IMR-90 (cell line): ENCODE data around the gene MYH6. TPM values are rescaled to one million over a fixed set of nuclear protein-coding genes. Genes with fewer than 3 reads are reported as not detected.

ENCODE experiments used
- ATAC-seq: fragments of 200-7000 bp; cut with Tn5 transposase; 2 replicates; pipeline ENCODE4 v1.9.1; 2020; ENCODE audit warnings: low read depth, mild to moderate bottlenecking, moderate library complexity
- BruUV-seq: library from RNA; stranded (reverse); fragments of 400-500 nt; replicated peaks from 2 replicates; lab custom pipeline; 2021; lab: Mats Ljungman, UMichigan
- CTCF ChIA-PET: fragments of 300-600 bp; formaldehyde crosslinking; extraction: SDS; loops from one replicate; lab custom pipeline; 2021; ENCODE audit warnings: antibody characterized with exemption; lab: Yijun Ruan, JAX
- POLR2A ChIA-PET: fragments of 300-600 bp; sonication (Branson Sonifier 250); formaldehyde crosslinking; loops from one replicate; lab custom pipeline; 2022; ENCODE audit warnings: antibody characterized with exemption; ENCODE audit not compliant: unreplicated experiment; lab: Charles Lee
- DNase-seq: peaks from one replicate; pipeline ENCODE4 v3.0.0; 2013
- H2AFZ ChIP-seq: replicated peaks from 2 replicates; pipeline ENCODE3; 2013; ENCODE audit warnings: low read length, mild to moderate bottlenecking; ENCODE audit not compliant: poor library complexity
- H2AK5ac ChIP-seq: 2 replicates; pipeline ENCODE4 v1.6.1; 2013; ENCODE audit warnings: low read depth, low read length, inconsistent platforms
- H2AK9ac ChIP-seq: replicated peaks from 2 replicates; pipeline ENCODE3; 2013; ENCODE audit warnings: mild to moderate bottlenecking, low read depth, low read length, moderate library complexity; ENCODE audit not compliant: poor library complexity
- H2BK120ac ChIP-seq: 2 replicates; pipeline ENCODE4 v1.6.1; 2013; ENCODE audit warnings: low read depth, low read length, inconsistent platforms
- H2BK15ac ChIP-seq: 3 replicates; pipeline ENCODE4 v1.6.1; 2013; ENCODE audit warnings: low read depth, low read length, inconsistent platforms
- H2BK20ac ChIP-seq: 2 replicates; pipeline ENCODE4 v1.6.1; 2013; ENCODE audit warnings: low read depth, mild to moderate bottlenecking, inconsistent platforms, low read length, moderate library complexity
- H2BK5ac ChIP-seq: 2 replicates; pipeline ENCODE4 v1.6.1; 2013; ENCODE audit warnings: mild to moderate bottlenecking, low read depth, low read length, inconsistent platforms; ENCODE audit not compliant: poor library complexity, severe bottlenecking
- H3K14ac ChIP-seq: replicated peaks from 2 replicates; pipeline ENCODE4 v1.6.1; 2013; ENCODE audit warnings: low read depth, low read length, inconsistent platforms
- H3K18ac ChIP-seq: 2 replicates; pipeline ENCODE4 v1.6.1; 2013; ENCODE audit warnings: low read depth, low read length, control low read depth
- H3K23ac ChIP-seq: 2 replicates; pipeline ENCODE4 v1.6.1; 2013; ENCODE audit warnings: low read depth, low read length, inconsistent platforms
- H3K27ac ChIP-seq: 2 replicates; pipeline ENCODE4 v1.5.1; 2013; ENCODE audit warnings: mild to moderate bottlenecking, control low read depth, low read length; ENCODE audit not compliant: insufficient read depth
- H3K27me3 ChIP-seq: 2 replicates; pipeline ENCODE4 v1.6.1; 2013; ENCODE audit warnings: low read length; ENCODE audit not compliant: control insufficient read depth, insufficient read depth
- H3K36me3 ChIP-seq: 2 replicates; pipeline ENCODE4 v1.6.1; 2013; ENCODE audit warnings: low read length, mixed read lengths; ENCODE audit not compliant: control insufficient read depth, insufficient read depth
- H3K4ac ChIP-seq: 2 replicates; pipeline ENCODE4 v1.6.1; 2013; ENCODE audit warnings: low read depth, low read length, inconsistent platforms
- H3K4me1 ChIP-seq: 2 replicates; pipeline ENCODE4 v1.6.1; 2013; ENCODE audit warnings: low read length, mixed read lengths; ENCODE audit not compliant: control insufficient read depth, insufficient read depth
- H3K4me2 ChIP-seq: 2 replicates; pipeline ENCODE4 v1.6.1; 2013; ENCODE audit warnings: low read depth, mild to moderate bottlenecking, control low read depth, low read length, moderate library complexity
- H3K4me3 ChIP-seq: 2 replicates; pipeline ENCODE4 v1.5.1; 2013; ENCODE audit warnings: low read depth, mild to moderate bottlenecking, control low read depth, low read length, moderate library complexity; ENCODE audit not compliant: insufficient read depth
- H3K56ac ChIP-seq: 2 replicates; pipeline ENCODE4 v1.6.1; 2013; ENCODE audit warnings: low read length, inconsistent platforms; ENCODE audit not compliant: insufficient read depth; ENCODE audit errors: extremely low read depth
- H3K79me1 ChIP-seq, 2 experiments: 2 replicates each; pipeline ENCODE4 v1.6.1; 2013; ENCODE audit warnings: low read length in 2 of 2, inconsistent platforms in 1 of 2, low read depth in 1 of 2
- H3K9ac ChIP-seq: 2 replicates; pipeline ENCODE4 v1.6.1; 2013; ENCODE audit warnings: low read depth, low read length, control low read depth
- H3K9me1 ChIP-seq: 2 replicates; pipeline ENCODE4 v1.6.1; 2013; ENCODE audit warnings: low read length, inconsistent platforms; ENCODE audit not compliant: insufficient read depth
- H3K9me3 ChIP-seq: 2 replicates; pipeline ENCODE4 v1.6.1; 2013; ENCODE audit warnings: low read length; ENCODE audit not compliant: control insufficient read depth, insufficient read depth
- H4K20me1 ChIP-seq: 2 replicates; pipeline ENCODE4 v1.6.1; 2013; ENCODE audit warnings: low read length, inconsistent platforms; ENCODE audit not compliant: insufficient read depth
- H4K5ac ChIP-seq: 2 replicates; pipeline ENCODE4 v1.6.1; 2013; ENCODE audit warnings: mild to moderate bottlenecking, low read depth, low read length, control low read depth
- H4K8ac ChIP-seq, 2 experiments: 2 replicates each; pipeline ENCODE4 v1.6.1; 2013; ENCODE audit warnings: low read depth in 2 of 2, low read length in 2 of 2, control low read depth in 1 of 2, inconsistent platforms in 1 of 2
- H4K91ac ChIP-seq: 2 replicates; pipeline ENCODE4 v1.6.1; 2013; ENCODE audit warnings: low read depth, low read length, inconsistent platforms; ENCODE audit not compliant: insufficient read depth
- NFE2L2 ChIP-seq: fragments of 150-350 bp; IDR thresholded peaks from 2 replicates; pipeline ENCODE4 v1.6.1; 2016; ENCODE audit warnings: low read depth, mild to moderate bottlenecking, low read length
- SMC3 ChIP-seq: fragments of 150-350 bp; IDR thresholded peaks from 2 replicates; pipeline ENCODE4 v1.6.1; 2016; ENCODE audit warnings: low read depth, mild to moderate bottlenecking, antibody characterized with exemption, low read length, moderate library complexity
- WGBS, 2 experiments: methylation state at CpG; one replicate each; pipeline versions ENCODE4 v1.1.5 to v1.1.7; 2013; ENCODE audit warnings: missing lambda C conversion rate in 2 of 2; ENCODE audit not compliant: insufficient read length in 1 of 2; ENCODE audit errors: extremely low coverage in 2 of 2; 5-methylcytosine and 5-hydroxymethylcytosine counted together
- dilution Hi-C: fragments of 300-500 bp; cut with HindIII; formaldehyde crosslinking; loops from one replicate; pipeline ENCODE4 v1.14.3; 2018; ENCODE audit warnings: low sequenced_read_pairs; ENCODE audit not compliant: unreplicated experiment
- in situ Hi-C: fragments of 300-500 bp; cut with MboI; formaldehyde crosslinking; loops from 3 replicates; pipeline ENCODE4 v1.14.3; 2019; ENCODE audit warnings: low sequenced_read_pairs, inconsistent platforms, mixed read lengths
- intact Hi-C: fragments of 100-400 bp; cut with micrococcal nuclease; formaldehyde crosslinking; loops from 2 replicates; pipeline ENCODE4 v1.10.0; 2022
- polyA plus RNA-seq, 3 experiments: library from polyadenylated mRNA; depleted of rRNA; stranded (reverse); fragments of >200 nt; gene quantifications; 2 replicates each; pipeline ENCODE4 v1.2.3, GENCODE V29; 2012; ENCODE audit warnings: low replicate concordance in 1 of 3
- total RNA-seq: library from RNA; depleted of rRNA; stranded (reverse); fragments of >200 nt; gene quantifications from 2 replicates; pipeline ENCODE4 v1.2.3, GENCODE V29; 2012
- TF ChIP-seq, protein P1 (sequence below): fragments of 150-350 bp; IDR thresholded peaks from 2 replicates; pipeline ENCODE4 v1.6.1; 2016; ENCODE audit warnings: low read depth, mild to moderate bottlenecking, low read length, moderate library complexity, borderline replicate concordance
- TF ChIP-seq, protein P2 (sequence below): conservative IDR thresholded peaks from 2 replicates; pipeline ENCODE4 v1.5.1; 2012; ENCODE audit warnings: mild to moderate bottlenecking, low read depth, low read length, improper control_type of control experiment

The MYH6 gene
- total and polyA plus RNA-seq, 2 of the 4 experiments (the other 2 are of a cell fraction): not detected

- Histone ChIP-seq H3K36me3 (peaks cover 10% of the 10 kb centered on the region), H2BK5ac (no peak overlapping the region), H3K9me1 (no peaks in the 10 kb centered on the region), H2BK15ac (no peak overlapping the region), H3K18ac (no peak overlapping the region), H3K4me2 (no peak overlapping the region), H2BK120ac (no peak overlapping the region), H3K14ac (no peak overlapping the region), H2AK9ac (no peak overlapping the region), H3K23ac (no peak overlapping the region), H3K27me3 (no peaks in the 10 kb centered on the region), H3K9me3 (no peaks in the 10 kb centered on the region), H4K20me1 (no peaks in the 10 kb centered on the region; the same call in 1 of the 2 replicates), H3K4ac (no peak overlapping the region), H3K56ac (no peak overlapping the region), H2BK20ac (no peak overlapping the region), H3K4me1 (peaks cover 3% of the 10 kb centered on the region; the same call in 1 of the 2 replicates), H2AK5ac (no peak overlapping the region), H4K91ac (no peak overlapping the region), H4K8ac (no peak overlapping the region), H3K79me1 (peaks cover 0 to 7% of the 10 kb centered on the region in 2 experiments; a peak in 3 of 4 replicates), H3K4me3 (no peak overlapping the region), H2AFZ (no peak overlapping the region), H3K27ac (no peak overlapping the region), H4K5ac (no peak overlapping the region), H3K9ac (no peak overlapping the region)
- intact Hi-C loops (no loop called here), in situ Hi-C loops (no loop called here), dilution Hi-C loops (no loop called here)
- POLR2A ChIA-PET: no interaction called here
- BruUV-seq: no TSS peak
- TF ChIP-seq, protein P1, sequence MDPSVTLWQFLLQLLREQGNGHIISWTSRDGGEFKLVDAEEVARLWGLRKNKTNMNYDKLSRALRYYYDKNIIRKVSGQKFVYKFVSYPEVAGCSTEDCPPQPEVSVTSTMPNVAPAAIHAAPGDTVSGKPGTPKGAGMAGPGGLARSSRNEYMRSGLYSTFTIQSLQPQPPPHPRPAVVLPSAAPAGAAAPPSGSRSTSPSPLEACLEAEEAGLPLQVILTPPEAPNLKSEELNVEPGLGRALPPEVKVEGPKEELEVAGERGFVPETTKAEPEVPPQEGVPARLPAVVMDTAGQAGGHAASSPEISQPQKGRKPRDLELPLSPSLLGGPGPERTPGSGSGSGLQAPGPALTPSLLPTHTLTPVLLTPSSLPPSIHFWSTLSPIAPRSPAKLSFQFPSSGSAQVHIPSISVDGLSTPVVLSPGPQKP: no peak
- TF ChIP-seq, protein P2, sequence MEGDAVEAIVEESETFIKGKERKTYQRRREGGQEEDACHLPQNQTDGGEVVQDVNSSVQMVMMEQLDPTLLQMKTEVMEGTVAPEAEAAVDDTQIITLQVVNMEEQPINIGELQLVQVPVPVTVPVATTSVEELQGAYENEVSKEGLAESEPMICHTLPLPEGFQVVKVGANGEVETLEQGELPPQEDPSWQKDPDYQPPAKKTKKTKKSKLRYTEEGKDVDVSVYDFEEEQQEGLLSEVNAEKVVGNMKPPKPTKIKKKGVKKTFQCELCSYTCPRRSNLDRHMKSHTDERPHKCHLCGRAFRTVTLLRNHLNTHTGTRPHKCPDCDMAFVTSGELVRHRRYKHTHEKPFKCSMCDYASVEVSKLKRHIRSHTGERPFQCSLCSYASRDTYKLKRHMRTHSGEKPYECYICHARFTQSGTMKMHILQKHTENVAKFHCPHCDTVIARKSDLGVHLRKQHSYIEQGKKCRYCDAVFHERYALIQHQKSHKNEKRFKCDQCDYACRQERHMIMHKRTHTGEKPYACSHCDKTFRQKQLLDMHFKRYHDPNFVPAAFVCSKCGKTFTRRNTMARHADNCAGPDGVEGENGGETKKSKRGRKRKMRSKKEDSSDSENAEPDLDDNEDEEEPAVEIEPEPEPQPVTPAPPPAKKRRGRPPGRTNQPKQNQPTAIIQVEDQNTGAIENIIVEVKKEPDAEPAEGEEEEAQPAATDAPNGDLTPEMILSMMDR: no peak
- TF ChIP-seq NFE2L2: no peak
- TF ChIP-seq SMC3: no peak
- DNase-seq: no peak
- CTCF ChIA-PET: no interaction called here
- no peak for ATAC-seq
- no CpG with 5 or more reads among the region's 8 CpGs for WGBS, 2 experiments
These were observed 58.8 kb downstream of the MYH6 start for GRCh38 chr14:23349156-23349845.
